Muscle layer of colon (tissue), 2 donors: ENCODE measurements around the gene TAF1D.
"Not testable (repeated sequence)": the region's sequence is repeated elsewhere in the genome, so short reads cannot be mapped to it uniquely, and the experiment has no call there.

Experiments used
- H3K27ac ChIP-seq: one replicate; pipeline ENCODE4 v1.7.0; 2013; ENCODE audit warnings: low read depth, mild to moderate bottlenecking, low read length, moderate library complexity
- H3K27me3 ChIP-seq, 2 donors: one replicate each; pipeline ENCODE4 v1.7.0; 2013; ENCODE audit warnings: low read length in 2 of 2, mild to moderate bottlenecking in 2 of 2; ENCODE audit not compliant: insufficient read depth in 2 of 2, control insufficient read depth in 1 of 2
- H3K36me3 ChIP-seq: one replicate; pipeline ENCODE4 v1.7.0; 2013; ENCODE audit warnings: mild to moderate bottlenecking, low read length; ENCODE audit not compliant: insufficient read depth
- H3K4me1 ChIP-seq: one replicate; pipeline ENCODE4 v1.7.0; 2013; ENCODE audit warnings: mild to moderate bottlenecking, low read length; ENCODE audit not compliant: insufficient read depth
- H3K4me3 ChIP-seq, 2 donors: one replicate each; pipeline ENCODE4 v1.7.0; 2013; ENCODE audit warnings: low read length in 2 of 2, low read depth in 1 of 2, mild to moderate bottlenecking in 1 of 2, moderate library complexity in 1 of 2
- H3K9ac ChIP-seq: one replicate; pipeline ENCODE4 v1.7.0; 2013; ENCODE audit warnings: low read length
- H3K9me3 ChIP-seq: one replicate; pipeline ENCODE4 v1.7.0; 2013; ENCODE audit warnings: mild to moderate bottlenecking, low read length
- donor health status: abdominal sarcoma.
- donor health status: Adenocarcinoma of cecum.

Gene TAF1D

GRCh38 chr11:93745005-93745755 lies 3.9 kb upstream of the TAF1D start:
- H3K27me3 ChIP-seq, H3K4me3 ChIP-seq, H3K9me3 ChIP-seq, H3K9ac ChIP-seq, H3K27ac ChIP-seq, H3K36me3 ChIP-seq: not testable (repeated sequence)
- H3K4me1 ChIP-seq: peaks cover 10% of the 10 kb centered on the region

- Histone ChIP-seq H3K27ac (no peak overlapping the region), H3K4me3 (no peak overlapping the region), H3K27me3 (no peaks in the 10 kb centered on the region), H3K9ac (no peak overlapping the region), H3K9me3 (no peaks in the 10 kb centered on the region), H3K4me1 (peaks cover 16% of the 10 kb centered on the region), H3K36me3 (peaks cover 4% of the 10 kb centered on the region)
Observed at GRCh38 chr11:93744669-93745004, 3.3 kb upstream of the TAF1D start.

GRCh38 chr11:93743291-93743690 lies 2.0 kb upstream of the TAF1D start:
- no peak overlapping the region for H3K9ac ChIP-seq
- no peak overlapping the region for H3K4me3 ChIP-seq
- no peak overlapping the region for H3K27ac ChIP-seq
- H3K36me3 ChIP-seq: peaks cover 9% of the 10 kb centered on the region
- H3K27me3 ChIP-seq: no peaks in the 10 kb centered on the region
- no peaks in the 10 kb centered on the region for H3K9me3 ChIP-seq
- H3K4me1 ChIP-seq: peaks cover 29% of the 10 kb centered on the region

- no peaks in the 10 kb centered on the region for H3K9me3 ChIP-seq
- H3K4me3 ChIP-seq: peak overlapping the region; percentile 84 to 87
- H3K36me3 ChIP-seq: peaks cover 21% of the 10 kb centered on the region
- peaks cover 32% of the 10 kb centered on the region for H3K4me1 ChIP-seq
- peak overlapping the region; percentile 91 for H3K27ac ChIP-seq
- peak overlapping the region; percentile 85 for H3K9ac ChIP-seq
- no peaks in the 10 kb centered on the region for H3K27me3 ChIP-seq
Observed at GRCh38 chr11:93741882-93742226, 559 bp upstream of the TAF1D start.

DNA sequence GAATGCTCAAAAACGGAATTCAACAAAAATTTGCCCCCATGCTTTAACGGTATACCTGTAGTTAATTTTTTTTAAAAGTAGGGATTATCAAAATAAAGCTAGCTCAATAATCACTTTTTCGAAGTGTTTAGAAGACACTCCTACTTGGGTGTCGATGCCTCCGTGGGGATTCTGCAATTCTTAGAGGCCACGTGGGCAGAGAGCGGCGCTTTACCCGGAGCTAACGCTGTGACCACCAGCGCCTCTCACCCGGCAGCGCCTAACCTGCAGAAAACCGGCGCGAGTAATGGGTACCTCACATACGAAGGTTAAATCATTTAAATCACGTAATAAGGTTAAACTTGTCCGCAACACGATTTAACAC lies 583 bp downstream of the TAF1D start:
- Histone ChIP-seq H3K27me3 (no peaks in the 10 kb centered on the region), H3K4me1 (peaks cover 32% of the 10 kb centered on the region), H3K9ac (peak overlapping the region; percentile 85), H3K27ac (peak overlapping the region; percentile 91), H3K4me3 (peak overlapping the region; percentile 49 to 87), H3K9me3 (no peaks in the 10 kb centered on the region), H3K36me3 (peaks cover 32% of the 10 kb centered on the region)

DNA sequence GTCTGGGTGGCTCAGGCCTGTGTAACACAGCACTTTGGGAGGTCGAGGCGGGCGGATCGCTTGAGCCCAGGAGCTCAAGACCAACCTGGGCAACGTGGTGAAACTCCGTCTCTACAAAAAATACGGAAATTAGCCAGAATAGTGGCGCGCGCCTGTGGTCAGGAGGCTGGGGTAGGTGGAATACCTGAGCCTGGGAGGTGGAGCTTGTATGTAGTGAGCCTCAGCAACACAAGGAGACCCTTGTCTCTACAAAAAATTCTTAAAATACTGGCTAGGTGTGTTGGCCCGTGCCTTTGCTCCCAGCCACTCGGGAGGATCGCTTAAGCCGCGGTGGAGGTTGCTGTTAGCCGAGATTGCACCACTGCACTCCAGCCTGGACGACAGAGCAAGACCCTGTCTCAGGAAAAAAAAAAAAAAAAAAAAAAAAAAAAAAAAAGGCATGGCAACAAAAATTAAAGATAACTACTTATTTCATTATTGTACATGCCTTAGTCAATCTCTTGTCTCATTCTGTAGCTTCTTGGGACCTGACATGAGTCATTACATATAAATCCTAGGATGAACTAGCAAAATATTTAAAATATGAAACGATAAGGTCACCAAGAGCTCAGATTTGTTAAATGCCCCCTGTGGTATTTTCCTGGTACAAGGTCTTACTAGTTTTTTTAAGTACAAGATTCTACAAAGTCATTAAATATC lies 1.1 kb downstream of the TAF1D start:
- Histone ChIP-seq H3K9me3 (no peaks in the 10 kb centered on the region), H3K4me3 (peak overlapping the region; percentile 49 to 87), H3K4me1 (peaks cover 32% of the 10 kb centered on the region), H3K27me3 (no peaks in the 10 kb centered on the region), H3K36me3 (peaks cover 37% of the 10 kb centered on the region), H3K9ac (peak overlapping the region; percentile 85), H3K27ac (no peak overlapping the region)

GRCh38 chr11:93738647-93739081 lies 2.6 kb downstream of the TAF1D start:
- Histone ChIP-seq H3K27ac (no peak overlapping the region), H3K4me3 (no peak overlapping the region), H3K27me3 (no peaks in the 10 kb centered on the region), H3K4me1 (peaks cover 32% of the 10 kb centered on the region), H3K9me3 (no peaks in the 10 kb centered on the region), H3K36me3 (peaks cover 50% of the 10 kb centered on the region), H3K9ac (no peak overlapping the region)

DNA sequence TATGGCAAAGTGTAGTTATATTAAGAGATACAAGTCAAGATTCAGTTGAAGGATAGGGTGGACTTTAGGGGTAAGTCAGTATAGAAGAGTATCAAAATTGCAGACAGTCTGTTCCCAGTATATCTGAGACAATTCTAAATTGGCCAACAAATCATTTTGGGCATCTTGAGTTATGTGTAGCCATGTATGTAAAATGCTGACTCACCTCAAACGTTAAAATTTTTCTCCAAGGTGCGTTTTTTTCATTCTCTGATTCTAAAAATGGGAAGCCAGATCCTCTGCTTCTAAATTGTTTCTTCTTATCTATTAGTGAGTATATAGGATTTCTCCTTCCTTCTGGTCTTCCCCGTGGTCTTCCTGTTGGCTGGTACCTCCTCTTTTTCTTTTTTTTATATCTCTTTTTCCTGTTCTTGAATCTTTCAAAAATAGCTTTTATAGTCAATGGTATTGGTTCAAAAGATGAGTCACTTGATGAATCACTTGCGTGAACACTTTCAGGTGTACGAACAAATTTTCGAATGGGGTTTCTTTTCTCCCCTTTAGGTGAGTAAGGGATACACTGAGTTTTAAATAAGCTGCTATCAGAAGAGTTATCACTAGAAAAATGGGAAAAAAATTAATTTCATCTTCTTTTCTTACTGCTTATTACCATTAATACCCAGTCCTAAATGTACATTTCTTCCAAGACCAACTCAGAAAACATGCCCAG lies 3.2 kb downstream of the TAF1D start:
- H3K9ac ChIP-seq: no peak overlapping the region
- no peaks in the 10 kb centered on the region for H3K27me3 ChIP-seq
- H3K4me1 ChIP-seq: peaks cover 32% of the 10 kb centered on the region
- peaks cover 54% of the 10 kb centered on the region for H3K36me3 ChIP-seq
- no peaks in the 10 kb centered on the region for H3K9me3 ChIP-seq
- no peak overlapping the region for H3K4me3 ChIP-seq
- H3K27ac ChIP-seq: no peak overlapping the region

DNA sequence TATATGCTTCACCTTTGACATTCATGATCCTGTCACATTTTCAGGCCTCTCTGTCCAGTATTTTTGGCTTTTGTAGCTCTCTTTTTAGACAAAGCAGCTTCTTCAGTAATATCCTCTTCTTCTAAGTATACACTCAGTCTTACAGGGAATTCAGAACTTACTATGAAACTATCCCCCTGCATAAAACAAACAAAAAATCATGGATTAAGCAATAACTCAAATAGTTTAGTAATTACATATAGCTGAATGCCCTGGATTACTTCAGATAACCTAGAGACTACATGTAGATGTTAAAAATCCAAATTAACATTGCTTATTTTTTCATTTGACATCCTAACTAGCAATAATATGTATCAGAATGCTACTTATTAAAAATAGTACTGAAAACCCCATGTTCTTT lies 5.2 kb downstream of the TAF1D start:
- Histone ChIP-seq H3K27me3 (no peaks in the 10 kb centered on the region), H3K4me3 (no peak overlapping the region), H3K4me1 (peaks cover 24% of the 10 kb centered on the region), H3K27ac (no peak overlapping the region), H3K9me3 (no peaks in the 10 kb centered on the region), H3K9ac (no peak overlapping the region), H3K36me3 (peaks cover 72% of the 10 kb centered on the region)

GRCh38 chr11:93735627-93736026 lies 5.7 kb downstream of the TAF1D start:
- Histone ChIP-seq H3K27me3 (no peaks in the 10 kb centered on the region), H3K4me3 (no peak overlapping the region), H3K4me1 (peaks cover 24% of the 10 kb centered on the region), H3K27ac (no peak overlapping the region), H3K9me3 (no peaks in the 10 kb centered on the region), H3K9ac (no peak overlapping the region), H3K36me3 (peaks cover 76% of the 10 kb centered on the region)

DNA sequence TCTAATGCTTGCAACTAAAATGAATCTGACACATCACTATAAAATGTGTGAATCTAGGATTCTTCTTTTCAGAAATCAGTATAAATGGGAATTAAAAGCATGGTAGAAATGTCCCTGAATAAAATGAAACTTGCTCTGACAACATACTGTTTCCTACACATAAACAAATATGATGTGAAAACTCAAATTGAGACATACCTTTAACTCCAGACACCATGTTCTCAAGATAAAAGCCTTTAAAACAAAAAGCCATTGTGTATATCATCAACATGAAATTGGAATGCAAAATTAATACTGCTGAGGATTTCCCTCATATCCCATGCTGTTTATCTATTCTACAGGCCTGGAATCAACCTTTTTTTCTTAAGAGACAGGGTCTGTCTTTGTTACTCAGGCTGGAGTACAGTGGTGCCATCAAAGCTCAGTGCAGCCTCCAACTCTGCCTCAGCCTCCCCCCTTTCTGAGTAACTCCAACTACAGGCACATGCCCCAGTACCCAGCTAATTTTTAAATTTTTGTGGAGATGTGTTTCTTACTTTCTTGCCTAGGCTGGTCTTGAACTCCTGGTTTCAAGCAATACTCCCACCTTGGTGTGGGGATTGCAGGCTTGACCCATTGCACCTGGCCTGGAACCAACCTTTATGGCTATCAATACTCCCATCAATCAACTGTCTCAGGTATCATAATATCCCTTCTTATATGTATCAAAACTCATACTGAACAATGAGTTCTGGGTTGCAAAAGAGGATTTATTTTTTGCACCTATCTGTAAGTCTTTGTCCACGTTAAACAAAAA lies 6.7 kb downstream of the TAF1D start:
- Histone ChIP-seq H3K4me1 (peaks cover 16% of the 10 kb centered on the region), H3K9ac (no peak overlapping the region), H3K4me3 (no peak overlapping the region), H3K27ac (no peak overlapping the region), H3K36me3 (peaks cover 84% of the 10 kb centered on the region), H3K27me3 (no peaks in the 10 kb centered on the region), H3K9me3 (no peaks in the 10 kb centered on the region)
